ENCODE measurements around the gene INPP5A. TPM values are rescaled to one million over a fixed set of nuclear protein-coding genes. Genes with fewer than 3 reads are reported as not detected.

Gene INPP5A
- polyA plus RNA-seq, 3 donors = 7.4 to 25.0 (median 17.5) TPM

DNA sequence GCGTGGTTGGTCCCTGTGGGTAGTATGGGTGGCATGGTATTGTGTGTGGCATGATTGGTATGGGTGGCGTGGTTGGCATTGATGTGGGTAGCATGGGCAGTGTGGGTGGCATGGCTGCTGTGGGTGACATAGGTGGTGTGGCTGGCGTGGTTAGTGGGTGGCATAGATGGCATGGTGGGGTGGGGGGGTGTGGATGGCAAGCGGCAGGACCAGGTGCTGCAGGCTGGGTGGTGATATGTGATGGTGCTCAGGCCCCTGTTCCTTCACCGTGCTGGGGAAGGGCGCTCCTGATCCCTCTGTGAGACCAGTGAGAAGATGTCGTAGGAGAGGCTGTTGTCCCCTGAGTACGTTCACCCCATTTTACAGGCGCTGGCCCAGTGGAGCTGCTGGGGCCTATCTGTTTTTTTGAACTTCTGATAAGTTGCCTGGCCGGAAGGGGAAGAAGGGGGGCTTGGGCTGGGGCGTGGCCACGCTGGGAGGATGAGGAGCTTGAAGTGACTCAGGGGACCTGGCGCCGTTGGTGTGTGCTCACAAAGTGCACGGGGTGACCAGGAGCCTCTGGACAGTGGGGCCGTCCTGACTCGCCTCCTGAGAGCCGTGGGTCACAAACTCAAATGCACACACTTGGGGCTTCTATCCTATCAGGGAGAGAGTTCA, 17.5 kb downstream of the INPP5A start:
- H3K27ac ChIP-seq (ENCODE audit: low read depth, low read length) = no peak overlapping the region
- 51 to 82% (median 52%) methylated on average over 18 of the region's 18 CpGs for WGBS, 3 donors

DNA sequence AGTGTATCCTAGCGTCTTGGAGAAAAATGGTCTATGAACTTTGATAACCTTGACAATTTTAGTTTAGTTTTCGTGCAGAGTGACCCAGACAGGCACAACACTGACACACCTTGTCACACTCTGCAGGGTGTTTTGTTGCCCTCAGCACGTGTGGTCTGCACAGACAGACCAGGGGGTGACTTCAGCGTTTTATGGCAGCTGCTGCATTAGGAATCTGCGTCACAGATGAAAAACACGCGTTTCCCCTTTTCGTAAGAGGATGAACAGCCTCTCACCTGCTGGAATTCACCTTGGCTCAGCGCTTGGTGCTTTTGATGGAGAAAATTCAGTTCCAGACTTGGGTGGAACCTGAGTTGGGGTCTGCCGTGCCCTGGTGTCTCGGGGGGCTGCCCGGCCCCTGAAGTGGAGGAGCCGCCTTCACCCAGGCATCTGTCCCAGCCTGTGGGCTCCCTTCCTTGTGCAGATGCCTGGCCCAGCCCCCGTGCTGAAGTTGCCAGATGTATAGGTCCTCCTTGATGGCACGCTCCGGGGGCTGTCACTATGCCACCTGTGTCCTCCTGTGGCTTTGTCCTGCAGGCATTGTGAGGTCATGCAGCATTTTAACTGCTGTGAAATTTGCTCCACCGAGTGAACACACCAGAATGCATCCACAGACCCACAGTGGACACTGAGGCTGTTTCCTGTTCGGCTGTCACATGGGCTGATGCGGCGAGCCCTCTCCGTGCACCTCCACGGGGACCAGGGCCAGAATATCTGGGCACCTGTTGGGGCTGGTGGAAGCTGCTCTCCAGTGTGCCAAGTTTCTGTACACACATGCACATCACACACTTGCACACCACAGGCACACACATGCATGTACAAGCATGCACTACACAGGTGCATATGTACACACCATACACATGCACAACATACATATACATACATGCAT, 18.3 kb downstream of the INPP5A start:
- 67 to 88% (median 71%) methylated on average over 22 of the region's 22 CpGs for WGBS, 3 donors
- H3K27ac ChIP-seq (ENCODE audit: low read depth, low read length) = no peak overlapping the region

DNA sequence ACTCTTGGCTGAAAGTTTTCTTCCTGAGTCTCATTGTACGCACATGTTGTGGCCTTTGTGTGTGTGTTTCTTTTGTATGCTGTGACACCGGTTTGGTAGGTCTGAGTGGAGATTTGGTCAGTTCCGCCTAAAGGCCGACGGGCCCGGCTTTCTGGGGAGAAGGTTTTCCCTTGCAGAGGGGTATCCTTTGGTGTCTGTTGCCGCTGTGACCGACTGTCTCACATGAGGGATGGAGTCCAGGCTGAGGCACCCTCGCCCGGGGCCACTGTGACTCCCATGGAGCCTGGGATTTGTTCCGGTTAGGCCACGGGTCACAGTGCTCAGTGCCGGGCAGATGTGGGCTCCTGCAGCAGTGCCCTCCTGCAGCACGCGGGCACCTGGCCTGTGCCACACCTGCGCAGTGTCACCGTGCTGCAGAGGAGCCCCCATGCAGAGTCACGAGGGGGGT, 19.4 kb downstream of the INPP5A start:
- WGBS, 3 donors = 89 to 95% (median 93%) methylated on average over 18 of the region's 18 CpGs
- no peak overlapping the region for H3K27ac ChIP-seq (ENCODE audit: low read depth, low read length)

DNA sequence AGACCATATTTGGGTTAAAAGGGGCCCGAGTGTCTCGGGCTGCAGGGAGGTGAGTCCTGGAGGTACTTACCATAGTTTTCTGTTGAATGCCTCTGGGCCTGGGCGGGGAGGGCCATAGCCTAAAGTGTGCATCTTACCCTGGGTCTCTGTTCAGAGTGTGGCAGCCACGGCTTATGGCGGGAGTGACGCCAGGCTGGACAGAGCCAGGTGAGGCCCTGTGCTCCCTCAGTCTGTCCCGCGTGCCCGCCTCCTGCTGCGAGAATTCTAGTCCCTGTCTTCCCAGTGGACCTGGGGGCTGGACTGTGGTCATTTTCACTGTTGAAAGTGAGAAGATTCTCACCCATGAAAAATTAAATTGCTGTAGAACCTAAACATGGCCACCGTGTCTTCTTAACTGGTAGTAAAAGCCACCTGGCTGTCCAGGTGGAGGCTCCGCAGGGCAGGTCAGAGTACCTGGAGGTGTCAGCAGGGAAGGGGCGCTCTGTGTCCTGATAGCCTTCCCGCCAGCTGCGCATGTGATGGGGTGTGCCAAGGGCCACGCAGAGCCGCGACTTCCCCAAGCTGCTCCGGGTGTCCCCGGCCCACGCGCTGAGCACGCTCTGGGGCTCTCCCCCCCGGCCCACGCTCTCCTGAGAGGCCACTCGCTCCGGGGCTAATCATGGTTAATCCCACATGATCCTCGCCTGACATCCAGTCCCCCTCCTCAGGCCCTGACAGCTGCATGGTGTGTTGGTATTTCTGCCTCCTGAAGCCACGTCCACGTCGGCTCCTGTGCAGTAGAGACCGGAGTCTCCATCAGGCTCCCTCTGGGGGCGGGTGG, 20.3 kb downstream of the INPP5A start:
- no peak overlapping the region for H3K27ac ChIP-seq (ENCODE audit: low read depth, low read length)
- WGBS, 3 donors = 91 to 94% (median 91%) methylated on average over 33 of the region's 33 CpGs

DNA sequence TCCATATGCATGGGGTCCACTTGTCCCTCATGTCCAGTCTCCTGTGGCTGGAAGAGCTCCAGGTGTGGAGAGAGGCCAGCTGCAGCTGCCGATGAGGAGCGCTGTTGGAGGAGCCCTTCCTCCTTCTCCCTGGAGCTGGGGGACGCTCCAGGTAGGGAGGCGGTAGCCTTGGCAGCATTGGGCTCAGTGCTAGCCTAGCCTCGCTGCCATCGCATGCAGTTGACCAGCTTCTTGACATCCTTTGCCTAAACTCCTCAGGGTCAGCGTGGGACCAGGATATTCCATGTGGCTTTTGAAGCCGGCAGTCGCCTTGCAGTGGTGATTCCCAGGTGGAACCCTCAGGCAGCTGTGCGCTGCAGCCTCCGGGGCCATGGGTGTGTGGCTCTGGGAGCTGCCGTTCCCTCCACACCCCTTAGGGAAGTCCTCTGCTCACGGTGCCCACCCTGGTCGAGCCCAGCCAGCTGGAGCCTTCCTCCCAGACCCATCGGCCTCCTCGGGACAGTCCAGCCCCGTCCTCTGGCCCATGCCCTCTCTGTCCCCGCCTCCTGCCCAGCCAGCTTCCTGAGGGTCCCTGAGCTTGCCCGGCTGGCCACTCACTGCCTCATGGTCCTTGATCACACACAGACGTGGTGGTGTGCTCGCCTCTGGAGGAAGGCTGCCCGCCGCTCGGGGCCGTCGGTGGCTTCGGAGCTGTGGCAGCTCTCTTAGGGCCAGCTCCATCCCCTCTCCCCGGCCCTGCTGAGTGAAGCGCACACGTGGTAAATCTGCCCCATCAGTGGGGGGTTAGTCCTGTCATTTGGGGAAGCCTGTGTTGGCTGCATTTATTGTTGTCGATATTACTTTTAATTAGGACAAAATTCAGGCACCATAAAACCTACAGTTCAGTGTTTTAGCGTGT, 21.2 kb downstream of the INPP5A start:
- 87 to 90% (median 90%) methylated on average over 31 to 32 of the region's 32 CpGs for whole genome bisulfite sequencing, 3 donors
- no peak overlapping the region for H3K27ac ChIP-seq (ENCODE audit: low read depth, low read length)

DNA sequence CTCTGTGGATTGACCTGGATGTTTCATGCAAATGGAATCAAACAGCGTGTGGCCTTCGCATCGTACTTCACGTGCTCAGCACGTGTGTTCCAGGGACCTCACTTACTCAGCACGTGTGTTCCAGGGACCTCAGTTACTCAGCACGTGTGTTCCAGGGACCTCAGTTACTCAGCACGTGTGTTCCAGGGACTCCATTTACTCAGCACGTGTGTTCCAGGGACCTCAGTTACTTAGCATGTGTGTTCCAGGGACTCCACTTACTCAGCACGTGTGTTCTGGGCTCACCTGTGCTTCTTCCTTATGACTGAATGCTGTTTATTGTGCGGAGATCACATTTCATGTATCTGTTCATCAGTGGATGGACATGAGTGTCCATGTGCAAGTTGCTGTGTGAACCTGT, 22.0 kb downstream of the INPP5A start:
- 88 to 91% (median 90%) methylated on average over 11 of the region's 11 CpGs for WGBS, 3 donors
- no peak overlapping the region for H3K27ac ChIP-seq (ENCODE audit: low read depth, low read length)

DNA sequence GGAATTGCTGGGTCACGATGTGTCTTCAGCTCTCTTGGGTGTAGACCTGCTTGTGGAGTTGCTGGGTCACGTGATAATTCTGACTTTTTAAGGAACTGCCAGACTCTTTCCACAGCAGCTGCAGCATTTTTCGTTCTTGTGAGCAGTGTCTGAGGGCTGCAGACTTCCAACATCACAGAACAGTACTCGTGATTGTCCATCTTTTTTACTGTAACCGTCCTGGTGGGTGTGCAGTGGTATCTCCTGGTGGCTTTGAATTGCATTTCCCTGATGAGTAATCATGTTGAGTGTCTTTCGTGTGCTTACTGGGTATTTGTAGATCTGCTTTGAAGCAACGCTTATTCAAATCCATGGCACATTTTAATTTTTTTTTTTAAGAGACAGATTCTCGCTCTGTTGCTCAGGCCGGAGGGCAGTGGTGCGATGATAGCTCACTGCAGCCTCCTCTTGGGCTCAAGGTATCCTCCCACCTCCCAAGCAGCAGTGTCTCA, 22.7 kb downstream of the INPP5A start:
- WGBS, 3 donors = 38 to 70% (median 52%) methylated on average over 10 of the region's 10 CpGs
- H3K27ac ChIP-seq (ENCODE audit: low read depth, low read length) = no peak overlapping the region

DNA sequence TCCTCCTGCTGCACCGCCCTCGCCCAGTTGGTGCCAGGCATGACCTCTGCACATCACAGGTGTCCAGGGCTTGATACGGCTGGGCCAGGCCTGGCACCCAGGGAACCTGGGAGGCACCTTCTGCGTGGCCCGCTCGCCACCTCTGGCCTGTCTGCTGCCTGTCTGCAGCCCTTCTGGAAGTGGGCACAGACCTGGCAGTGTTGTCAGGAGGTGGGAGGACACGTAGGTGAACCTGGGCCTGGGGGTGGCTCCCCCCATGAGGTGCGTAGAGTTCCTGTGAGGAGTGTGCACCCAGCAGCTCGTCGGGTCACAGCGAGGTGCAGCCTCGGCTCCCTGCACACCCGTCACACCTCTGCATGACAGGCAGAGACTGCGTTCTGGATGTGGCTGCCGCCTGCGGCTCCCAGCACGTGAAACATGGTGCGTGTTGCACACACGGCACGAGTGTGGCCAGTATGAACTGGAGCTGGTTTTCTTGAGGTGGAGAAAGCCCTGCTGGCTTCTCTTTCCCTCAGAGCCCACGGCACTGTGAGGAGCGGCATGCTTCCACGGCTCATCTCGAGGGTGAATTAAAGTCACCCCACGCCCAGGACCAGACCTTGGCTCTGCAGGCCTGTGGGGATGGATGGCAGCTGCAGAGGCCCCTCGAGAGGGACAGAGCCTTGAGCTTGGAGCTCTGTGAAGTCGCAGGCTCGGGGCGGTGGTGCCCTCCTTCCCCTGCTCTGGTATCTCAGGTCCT, 24.8 kb downstream of the INPP5A start:
- 94 to 96% (median 96%) methylated on average over 29 of the region's 29 CpGs for whole genome bisulfite sequencing, 3 donors
- H3K27ac ChIP-seq (ENCODE audit: low read depth, low read length) = no peak overlapping the region

DNA sequence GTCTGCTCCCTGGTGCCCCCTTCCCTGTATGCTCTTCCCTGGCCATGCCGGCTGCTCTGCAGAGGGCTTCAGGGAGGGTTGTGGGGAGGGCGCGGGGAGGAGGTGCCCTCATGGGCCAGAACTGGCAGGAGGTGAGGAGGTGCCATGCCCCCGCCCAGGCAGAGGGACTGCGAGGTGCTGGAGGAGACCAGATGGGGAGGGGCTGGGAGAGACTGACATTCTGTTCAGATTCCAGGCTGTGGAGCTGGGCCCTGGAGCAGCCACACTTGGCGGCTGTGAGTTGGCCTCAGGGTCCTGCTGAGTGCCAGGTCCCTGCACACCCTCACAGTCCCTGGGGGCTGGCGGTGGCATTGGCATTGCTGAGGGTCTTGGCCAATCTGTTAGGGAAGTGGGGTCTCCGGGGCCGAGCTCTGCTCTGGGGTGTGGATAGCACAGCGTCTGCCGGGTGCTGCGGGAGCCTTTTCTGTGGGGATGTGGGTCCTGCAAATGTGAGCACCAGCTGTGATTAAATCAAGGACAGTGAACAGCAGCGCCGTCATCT, 25.4 kb downstream of the INPP5A start:
- WGBS, 3 donors = 89 to 90% (median 90%) methylated on average over 14 of the region's 14 CpGs
- H3K27ac ChIP-seq (ENCODE audit: low read depth, low read length) = no peak overlapping the region

DNA sequence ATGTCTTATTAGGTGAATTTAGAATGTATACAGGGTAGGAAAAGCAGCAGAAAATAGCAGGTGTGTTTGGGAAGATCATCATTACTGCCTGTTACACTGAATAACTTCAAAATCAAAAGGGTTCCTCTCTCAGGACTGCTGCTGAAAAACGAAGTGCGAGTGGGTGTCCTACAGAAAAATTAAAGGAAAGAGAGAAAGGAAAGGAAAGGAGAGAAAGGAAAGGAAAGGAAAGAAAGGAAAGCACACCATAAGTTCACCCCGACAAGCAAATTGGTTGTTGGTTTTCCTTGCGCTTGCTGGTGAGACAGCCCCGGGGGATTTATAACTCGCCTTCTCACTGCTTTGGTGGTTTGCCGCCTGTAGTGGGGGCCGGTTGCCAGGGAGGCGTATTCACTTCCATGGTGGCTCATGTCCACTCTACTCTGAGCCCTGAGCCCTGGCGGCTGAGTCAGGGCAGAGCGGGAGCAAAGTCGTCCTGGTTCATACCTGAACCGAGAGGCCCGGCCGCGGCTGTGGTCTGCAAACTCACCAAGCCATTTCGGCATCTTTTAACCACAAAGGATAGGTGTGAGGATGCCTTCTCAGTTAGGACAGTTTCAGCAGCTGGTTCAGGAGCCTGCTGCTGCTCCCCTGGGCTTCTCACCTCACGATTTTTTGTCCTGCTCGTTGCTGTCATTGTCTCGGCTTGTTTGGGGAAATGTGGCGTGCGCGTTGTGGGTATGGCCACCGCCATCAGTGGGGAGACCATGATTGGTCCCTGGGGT, 26.1 kb downstream of the INPP5A start:
- no peak overlapping the region for H3K27ac ChIP-seq (ENCODE audit: low read depth, low read length)

DNA sequence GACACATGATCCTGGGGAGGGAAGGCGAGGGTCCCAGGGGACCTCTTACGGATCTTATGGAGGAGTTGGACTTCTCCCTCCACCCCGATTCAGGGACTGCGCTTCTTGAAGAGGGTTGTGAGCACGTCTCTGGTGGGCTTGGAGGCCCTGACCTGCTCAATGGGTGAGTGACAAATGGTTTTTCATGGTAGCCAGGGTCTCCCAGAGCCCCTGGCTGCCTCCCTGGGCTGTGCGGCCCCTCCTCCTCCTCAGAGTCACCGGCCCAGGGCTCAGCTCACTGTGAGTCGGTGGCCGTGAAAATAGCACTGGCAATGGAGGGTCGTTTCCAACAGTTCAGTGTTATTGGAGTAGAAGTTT, 26.6 kb downstream of the INPP5A start:
- 92 to 93% (median 93%) methylated on average over 10 of the region's 10 CpGs for WGBS, 3 donors
- H3K27ac ChIP-seq (ENCODE audit: low read depth, low read length) = no peak overlapping the region

More for the DNA sequence above, 26.1 kb downstream of the INPP5A start:
- WGBS, 3 donors = 86 to 94% (median 88%) methylated on average over 24 of the region's 24 CpGs

DNA sequence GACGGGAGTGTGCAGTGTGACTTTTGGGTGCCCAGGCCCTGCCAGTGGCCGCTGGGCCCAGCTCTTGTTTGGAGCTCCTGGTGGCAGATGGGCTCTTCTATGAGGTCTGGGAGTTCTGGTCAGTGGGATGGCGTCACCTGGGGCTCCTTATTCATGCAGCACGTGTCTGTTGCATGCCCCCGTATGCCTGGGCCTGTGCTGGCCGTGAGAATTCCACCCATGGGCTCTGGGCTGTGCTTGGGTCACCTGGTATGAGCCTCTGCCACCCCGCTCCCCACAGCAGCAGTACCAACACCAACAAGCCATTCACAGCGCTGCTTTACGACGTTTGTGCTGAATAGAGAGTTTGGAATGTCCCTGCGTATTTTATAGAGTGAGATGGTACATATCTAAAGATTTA, 27.1 kb downstream of the INPP5A start:
- no peak overlapping the region for H3K27ac ChIP-seq (ENCODE audit: low read depth, low read length)
- 84 to 94% (median 89%) methylated on average over 11 of the region's 11 CpGs for WGBS, 3 donors

DNA sequence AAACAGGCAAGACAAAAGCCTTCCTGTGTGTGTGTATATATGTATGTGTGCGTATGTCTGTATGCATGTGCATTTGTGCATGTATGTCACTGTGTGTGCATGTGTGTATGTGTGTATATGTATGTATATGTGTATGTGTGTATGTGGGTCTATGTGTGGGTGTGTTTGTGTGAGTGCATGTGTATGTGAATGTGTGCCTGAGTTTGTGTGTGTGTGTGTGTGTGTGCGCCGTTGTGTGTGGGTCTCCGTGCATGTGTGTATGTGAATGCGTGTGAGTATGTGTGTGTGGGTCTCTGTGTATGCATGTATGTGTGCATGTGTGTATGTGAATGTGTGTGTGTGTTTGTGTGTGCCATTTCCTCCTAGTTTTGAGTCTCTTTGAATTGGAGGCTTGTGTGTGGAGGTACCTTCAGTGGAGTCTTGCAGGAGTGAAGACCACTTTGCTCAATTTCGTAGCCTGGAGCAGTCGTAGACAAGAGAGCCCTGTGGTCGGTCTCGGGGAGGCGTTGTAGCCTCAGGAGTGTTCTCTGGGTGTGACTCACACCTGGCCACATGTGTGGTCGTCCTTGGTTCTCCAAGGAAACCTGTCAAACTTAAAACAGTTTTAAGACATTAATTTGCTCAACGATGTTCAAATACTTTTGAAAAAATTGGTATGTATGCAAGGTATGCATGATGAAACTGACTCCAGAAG, 28.1 kb downstream of the INPP5A start:
- 93 to 96% (median 96%) methylated on average over 12 of the region's 12 CpGs for WGBS, 3 donors
- H3K27ac ChIP-seq (ENCODE audit: low read depth, low read length) = no peak overlapping the region

DNA sequence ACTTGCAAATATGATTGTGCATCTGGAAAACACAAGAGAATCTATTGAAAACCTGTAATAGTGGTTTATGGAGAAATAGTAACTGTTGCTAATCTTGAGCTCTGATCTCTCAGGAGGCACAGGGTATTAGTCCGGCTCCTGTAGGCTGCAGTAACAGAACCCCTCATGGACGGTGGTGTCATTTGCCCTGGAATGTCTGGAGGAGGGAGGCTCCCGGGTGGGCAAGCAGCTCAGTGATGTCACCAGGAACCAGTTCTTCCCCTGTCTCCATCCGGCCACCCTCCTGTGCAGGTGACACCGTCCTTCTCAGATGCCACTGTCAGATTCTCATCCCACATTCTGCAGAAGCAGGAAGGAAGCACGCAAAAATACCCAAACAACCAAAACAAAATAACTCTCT, 29.3 kb downstream of the INPP5A start:
- H3K27ac ChIP-seq (ENCODE audit: low read depth, low read length) = no peak overlapping the region
- 72 to 80% (median 74%) methylated on average over 6 of the region's 6 CpGs for WGBS, 3 donors

DNA sequence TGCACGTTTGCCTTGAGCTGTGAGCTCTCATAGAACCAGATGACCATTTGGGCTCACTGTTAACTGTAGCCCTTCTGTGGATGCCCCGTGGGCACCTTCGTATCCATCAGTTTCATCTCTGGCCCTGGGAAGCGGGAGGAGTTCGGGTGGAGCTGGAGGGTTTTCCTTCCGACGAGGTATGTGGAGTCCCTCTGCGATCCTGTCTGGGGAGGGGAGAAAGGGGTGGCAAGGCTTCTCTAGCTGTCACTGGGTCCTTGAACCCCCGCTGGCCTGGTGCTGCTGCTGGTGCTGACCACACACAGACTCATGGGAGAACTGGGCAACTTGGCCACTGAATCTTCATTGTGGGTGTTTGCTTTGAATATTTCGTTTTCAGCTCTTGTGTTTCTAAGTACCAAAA, 32.7 kb downstream of the INPP5A start:
- WGBS, 3 donors = 86 to 94% (median 93%) methylated on average over 10 of the region's 10 CpGs

More for the DNA sequence above, 32.7 kb downstream of the INPP5A start:
- H3K27ac ChIP-seq (ENCODE audit: low read depth, low read length) = no peak overlapping the region
